SK-N-MC (cell line): ENCODE measurements around the gene TMSB10.

ENCODE experiments used
- EZH2 ChIP-seq: fragments of 200-600 bp; sonication (generic); IDR thresholded peaks from one replicate; pipeline ENCODE4 v1.6.1; 2017; ENCODE audit warnings: antibody characterized with exemption
- FOXP2 ChIP-seq: optimal IDR thresholded peaks from 2 replicates; pipeline ENCODE3; 2011; ENCODE audit warnings: mild to moderate bottlenecking, moderate library complexity; ENCODE audit not compliant: insufficient read depth; ENCODE audit errors: extremely low read length, control extremely low read depth
- POLR2AphosphoS5 ChIP-seq: IDR thresholded peaks from 2 replicates; pipeline ENCODE4 v1.6.1; 2012; ENCODE audit warnings: mild to moderate bottlenecking, low read depth, low read length, borderline replicate concordance

DNA sequence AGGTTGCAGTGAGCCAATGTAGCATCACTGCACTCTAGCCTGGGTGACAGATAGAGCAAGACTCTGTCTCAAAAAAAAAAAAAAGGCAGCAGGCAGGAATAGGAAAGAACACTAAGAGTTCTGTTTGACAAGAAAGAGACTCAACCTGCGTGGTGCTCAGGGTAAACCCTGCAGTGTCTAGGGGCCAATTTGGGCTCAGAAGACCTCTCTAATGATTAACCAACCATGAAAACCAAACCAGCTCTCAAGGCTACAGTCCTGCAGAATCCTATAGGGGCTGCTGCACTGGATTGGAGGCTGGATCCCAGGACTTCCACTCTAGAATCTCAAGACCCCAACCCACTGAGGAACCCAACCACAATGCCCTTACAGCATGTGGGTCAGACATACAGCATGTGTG is 27.0 kb upstream of the TMSB10 start:
- TF ChIP-seq EZH2 = no peak
- TF ChIP-seq POLR2AphosphoS5 = no peak
- no peak for TF ChIP-seq FOXP2
